ENCODE results near the gene TMPRSS3. TPM values are rescaled to one million over a fixed set of nuclear protein-coding genes. Genes with fewer than 3 reads are reported as not detected.

The TMPRSS3 gene
- total and polyA plus RNA-seq, 3 donors from 2014 or later = 0.40 to 0.56 TPM; not detected in 1

- WGBS, 2 donors = 78 to 81% methylated on average over 3 of the region's 3 CpGs
- no peak for TF ChIP-seq POLR2A (IDR thresholded peaks at IDR 0.05)
- TF ChIP-seq CTCF (IDR thresholded peaks at IDR 0.05) = no peak
- Histone ChIP-seq H3K4me3 (no peak overlapping the region), H3K9me3 (no peaks in the 10 kb centered on the region), H3K4me1 (no peaks in the 10 kb centered on the region), H3K27me3 (no peaks in the 10 kb centered on the region), H3K27ac (no peak overlapping the region), H3K36me3 (ENCODE audit: low read depth, missing control alignments) (no peaks in the 10 kb centered on the region)
- intact Hi-C loops (cut with DNase I; ENCODE audit: low total_unique reads) = no loop called here
- no peak for DNase-seq
Measured at GRCh38 chr21:42375966-42376337, 19.9 kb downstream of the TMPRSS3 start.

GRCh38 chr21:42375506-42375905 lies 20.3 kb downstream of the TMPRSS3 start:
- Histone ChIP-seq H3K27ac (no peak overlapping the region), H3K4me1 (no peaks in the 10 kb centered on the region), H3K9me3 (no peaks in the 10 kb centered on the region), H3K27me3 (no peaks in the 10 kb centered on the region), H3K36me3 (ENCODE audit: low read depth, missing control alignments) (no peaks in the 10 kb centered on the region), H3K4me3 (no peak overlapping the region)
- 76 to 85% methylated on average over 6 to 11 of the region's 11 CpGs for WGBS, 2 donors
- no peak for TF ChIP-seq POLR2A (IDR thresholded peaks at IDR 0.05)
- TF ChIP-seq CTCF (IDR thresholded peaks at IDR 0.05) = no peak
- intact Hi-C loops (cut with DNase I; ENCODE audit: low total_unique reads) = no loop called here
- no peak for DNase-seq

- H3K27me3 ChIP-seq = no peaks in the 10 kb centered on the region
- no peaks in the 10 kb centered on the region for H3K36me3 ChIP-seq (ENCODE audit: low read depth, missing control alignments)
- no peaks in the 10 kb centered on the region for H3K4me1 ChIP-seq
- intact Hi-C loops (cut with DNase I; ENCODE audit: low total_unique reads) = no loop called here
- H3K4me3 ChIP-seq = no peak overlapping the region
- DNase-seq = no peak
- no peak overlapping the region for H3K27ac ChIP-seq
- no peaks in the 10 kb centered on the region for H3K9me3 ChIP-seq
- TF ChIP-seq POLR2A (IDR thresholded peaks at IDR 0.05) = no peak
- TF ChIP-seq CTCF (IDR thresholded peaks at IDR 0.05) = no peak
- 51 to 57% methylated on average over 23 of the region's 23 CpGs for WGBS, 2 donors
Measured at GRCh38 chr21:42374864-42375499, 20.9 kb downstream of the TMPRSS3 start.

GRCh38 chr21:42374457-42374856 lies 21.4 kb downstream of the TMPRSS3 start:
- Histone ChIP-seq H3K9me3 (no peaks in the 10 kb centered on the region), H3K27me3 (no peaks in the 10 kb centered on the region), H3K27ac (no peak overlapping the region), H3K4me3 (no peak overlapping the region), H3K4me1 (no peaks in the 10 kb centered on the region), H3K36me3 (ENCODE audit: low read depth, missing control alignments) (no peaks in the 10 kb centered on the region)
- DNase-seq = no peak
- 75 to 77% methylated on average over 7 of the region's 7 CpGs for WGBS, 2 donors
- intact Hi-C loops (cut with DNase I; ENCODE audit: low total_unique reads) = no loop called here
- TF ChIP-seq POLR2A (IDR thresholded peaks at IDR 0.05) (no peak), CTCF (IDR thresholded peaks at IDR 0.05) (no peak)

GRCh38 chr21:42373908-42374455 lies 21.9 kb downstream of the TMPRSS3 start:
- Histone ChIP-seq H3K36me3 (ENCODE audit: low read depth, missing control alignments) (no peaks in the 10 kb centered on the region), H3K27me3 (no peaks in the 10 kb centered on the region), H3K9me3 (no peaks in the 10 kb centered on the region), H3K4me1 (no peaks in the 10 kb centered on the region), H3K4me3 (no peak overlapping the region), H3K27ac (no peak overlapping the region)
- intact Hi-C loops (cut with DNase I; ENCODE audit: low total_unique reads) = no loop called here
- 88 to 93% methylated on average over 7 to 16 of the region's 16 CpGs for WGBS, 2 donors
- DNase-seq = no peak
- TF ChIP-seq POLR2A (IDR thresholded peaks at IDR 0.05) = no peak
- no peak for TF ChIP-seq CTCF (IDR thresholded peaks at IDR 0.05)
